Activated CD8-positive, alpha-beta memory T cell treated with anti-CD3 and anti-CD28 coated beads for 24 hours (primary cell): ENCODE measurements around the gene PCDHGA6.
"Not testable (repeated sequence)": the region's sequence is repeated elsewhere in the genome, so short reads cannot be mapped to it uniquely, and the experiment has no call there.

Source experiments
- DNase-seq: peaks from one replicate; pipeline ENCODE4 v3.0.0-alpha.2; 2020

PCDHGA6 gene

GRCh38 chr5:141373673-141374317 lies at the start of gene PCDHGA6:
TSS of gene PCDHGA6 (plus strand) at chr5:141373891. CDS start at chr5:141374084, 193 bp downstream.
- DNase-seq: peak; percentile 40

GRCh38 chr5:141326088-141326854 lies 47.4 kb upstream of the PCDHGA6 start:
- peak; percentile 80 for DNase-seq

GRCh38 chr5:141328231-141328630 lies 45.5 kb upstream of the PCDHGA6 start:
- DNase-seq: no peak

GRCh38 chr5:141330299-141331080 lies 43.2 kb upstream of the PCDHGA6 start, which contains the start of gene PCDHGA1:
TSS of gene PCDHGA1 (plus strand) at chr5:141330514.
- no peak for DNase-seq

GRCh38 chr5:141332571-141332970 lies 41.1 kb upstream of the PCDHGA6 start:
- DNase-seq: not testable (repeated sequence)

GRCh38 chr5:141338538-141339306 lies 35.0 kb upstream of the PCDHGA6 start, which contains the start of gene PCDHGA2:
TSS of gene PCDHGA2 (plus strand) at chr5:141338760.
- no peak for DNase-seq

GRCh38 chr5:141340781-141341354 lies 32.8 kb upstream of the PCDHGA6 start:
- DNase-seq: not testable (repeated sequence)

- no peak for DNase-seq
Measured at GRCh38 chr5:141342773-141343172, 30.9 kb upstream of the PCDHGA6 start.

GRCh38 chr5:141343242-141343952 lies 30.3 kb upstream of the PCDHGA6 start, which contains the start of gene PCDHGA3:
TSS of gene PCDHGA3 (plus strand) at chr5:141343829. CDS start at chr5:141344034, 205 bp downstream.
- DNase-seq: no peak

- no peak for DNase-seq
Measured at GRCh38 chr5:141343953-141344463, 29.7 kb upstream of the PCDHGA6 start.

GRCh38 chr5:141345327-141345726 lies 28.4 kb upstream of the PCDHGA6 start:
- DNase-seq: no peak

- DNase-seq: not testable (repeated sequence)
Measured at GRCh38 chr5:141346017-141346416, 27.7 kb upstream of the PCDHGA6 start.

GRCh38 chr5:141349917-141350619 lies 23.6 kb upstream of the PCDHGA6 start, which contains the start of gene PCDHGB1:
TSS of gene PCDHGB1 (plus strand) at chr5:141350099. CDS start at chr5:141350261, 162 bp downstream.
- DNase-seq: no peak

- DNase-seq: no peak
Measured at GRCh38 chr5:141351591-141351990, 22.1 kb upstream of the PCDHGA6 start.

GRCh38 chr5:141354900-141355469 lies 18.7 kb upstream of the PCDHGA6 start, which contains the start of gene PCDHGA4:
TSS of gene PCDHGA4 (plus strand) at chr5:141355021. CDS start at chr5:141355108, 87 bp downstream.
- no peak for DNase-seq

GRCh38 chr5:141355641-141356040 lies 18.1 kb upstream of the PCDHGA6 start:
- no peak for DNase-seq

- DNase-seq: no peak
Measured at GRCh38 chr5:141356133-141356532, 17.6 kb upstream of the PCDHGA6 start.

GRCh38 chr5:141356950-141357349 lies 16.7 kb upstream of the PCDHGA6 start:
- no peak for DNase-seq

- no peak for DNase-seq
Measured at GRCh38 chr5:141359790-141360426, 13.8 kb upstream of the PCDHGA6 start, which contains the start of gene PCDHGB2. TSS of gene PCDHGB2 (plus strand) at chr5:141359994. CDS start at chr5:141360136, 142 bp downstream.
